Duodenal mucosa (tissue), 2 donors: ENCODE data around the gene FOXE3.

Source experiments
- H3K27ac ChIP-seq: one replicate; pipeline ENCODE4 v1.7.0; 2013; ENCODE audit warnings: low read depth, low read length
- H3K27me3 ChIP-seq, 2 donors: one replicate each; pipeline ENCODE4 v1.7.0; 2013; ENCODE audit warnings: low read length in 2 of 2, control low read depth in 1 of 2; ENCODE audit not compliant: insufficient read depth in 2 of 2, control insufficient read depth in 1 of 2
- H3K36me3 ChIP-seq, 2 donors: one replicate each; pipeline ENCODE4 v1.7.0; 2013; ENCODE audit warnings: low read length in 2 of 2, control low read depth in 1 of 2; ENCODE audit not compliant: insufficient read depth in 2 of 2, control insufficient read depth in 1 of 2
- H3K4me1 ChIP-seq, 2 donors: one replicate each; pipeline ENCODE4 v1.7.0; 2013; ENCODE audit warnings: low read length in 2 of 2, control low read depth in 1 of 2; ENCODE audit not compliant: insufficient read depth in 2 of 2, control insufficient read depth in 1 of 2
- H3K4me3 ChIP-seq, 2 donors: one replicate each; pipeline ENCODE4 v1.7.0; 2013; ENCODE audit warnings: low read length in 2 of 2, low read depth in 1 of 2
- H3K9ac ChIP-seq, 2 donors: one replicate each; pipeline ENCODE4 v1.7.0; 2013; ENCODE audit warnings: low read length in 2 of 2, low read depth in 1 of 2
- H3K9me3 ChIP-seq, 2 donors: one replicate each; pipeline ENCODE4 v1.7.0; 2013; ENCODE audit warnings: low read length in 2 of 2, control low read depth in 1 of 2; ENCODE audit not compliant: control insufficient read depth in 1 of 2

The FOXE3 gene

GRCh38 chr1:47402591-47402990, 13.5 kb upstream of the FOXE3 start:
- peaks cover 0 to 3% of the 10 kb centered on the region in 2 donors for H3K27me3 ChIP-seq
- H3K36me3 ChIP-seq = no peaks in the 10 kb centered on the region
- no peak overlapping the region for H3K9ac ChIP-seq
- no peaks in the 10 kb centered on the region for H3K9me3 ChIP-seq
- H3K4me1 ChIP-seq = peaks cover 8 to 11% of the 10 kb centered on the region in 2 donors
- no peak overlapping the region for H3K27ac ChIP-seq
- no peak overlapping the region for H3K4me3 ChIP-seq

DNA sequence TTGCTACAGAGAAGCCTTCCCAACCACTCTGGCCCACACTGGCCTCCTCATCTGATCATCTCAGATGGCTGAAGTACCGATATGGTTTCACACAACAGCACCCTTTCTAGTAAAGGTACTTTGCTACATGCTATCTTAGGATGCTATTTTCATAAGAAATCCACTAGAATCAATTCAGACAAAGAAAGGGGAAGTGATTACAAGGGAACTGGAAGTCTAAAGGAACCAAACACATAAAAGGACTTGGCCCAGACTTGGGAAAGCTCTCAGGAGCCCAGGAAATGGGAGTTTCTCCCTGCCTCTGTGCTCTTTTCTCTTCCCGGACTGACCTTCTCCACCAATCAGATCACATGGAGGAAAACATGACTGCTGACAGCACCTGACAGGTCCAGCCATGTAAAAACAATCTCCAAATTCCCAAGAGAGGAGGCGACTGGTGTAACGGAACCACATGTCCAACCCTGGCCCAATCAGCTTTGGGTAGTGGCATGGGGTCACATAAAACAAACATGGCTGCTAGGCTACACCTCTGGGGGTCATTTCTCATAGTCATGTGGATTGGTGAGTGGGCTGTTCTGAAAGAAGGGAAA, 12.7 kb upstream of the FOXE3 start:
- Histone ChIP-seq H3K27ac (no peak overlapping the region), H3K9me3 (no peaks in the 10 kb centered on the region), H3K9ac (no peak overlapping the region), H3K4me3 (no peak overlapping the region), H3K36me3 (no peaks in the 10 kb centered on the region), H3K27me3 (peaks cover 0 to 3% of the 10 kb centered on the region in 2 donors), H3K4me1 (peaks cover 8 to 11% of the 10 kb centered on the region in 2 donors)

- Histone ChIP-seq H3K27ac (no peak overlapping the region), H3K36me3 (no peaks in the 10 kb centered on the region), H3K4me1 (peaks cover 8 to 11% of the 10 kb centered on the region in 2 donors), H3K27me3 (peaks cover 0 to 3% of the 10 kb centered on the region in 2 donors), H3K9me3 (no peaks in the 10 kb centered on the region), H3K4me3 (no peak overlapping the region), H3K9ac (no peak overlapping the region)
Measured at GRCh38 chr1:47405697-47406096, 10.4 kb upstream of the FOXE3 start.

- Histone ChIP-seq H3K36me3 (no peaks in the 10 kb centered on the region), H3K27me3 (peaks cover 3% of the 10 kb centered on the region in 2 donors), H3K27ac (no peak overlapping the region), H3K4me1 (peaks cover 0 to 3% of the 10 kb centered on the region in 2 donors), H3K4me3 (no peak overlapping the region), H3K9me3 (no peaks in the 10 kb centered on the region), H3K9ac (no peak overlapping the region)
Measured at GRCh38 chr1:47406966-47407365, 9.1 kb upstream of the FOXE3 start.

- H3K9me3 ChIP-seq = no peaks in the 10 kb centered on the region
- no peaks in the 10 kb centered on the region for H3K36me3 ChIP-seq
- no peak overlapping the region for H3K27ac ChIP-seq
- no peak overlapping the region for H3K4me3 ChIP-seq
- H3K27me3 ChIP-seq = peaks cover 3% of the 10 kb centered on the region in 2 donors
- H3K4me1 ChIP-seq = no peaks in the 10 kb centered on the region
- H3K9ac ChIP-seq = no peak overlapping the region
Measured at GRCh38 chr1:47407481-47407880, 8.6 kb upstream of the FOXE3 start.

- no peak overlapping the region for H3K9ac ChIP-seq
- H3K27ac ChIP-seq = no peak overlapping the region
- no peaks in the 10 kb centered on the region for H3K4me1 ChIP-seq
- H3K9me3 ChIP-seq = no peaks in the 10 kb centered on the region
- H3K36me3 ChIP-seq = no peaks in the 10 kb centered on the region
- peaks cover 3 to 11% of the 10 kb centered on the region in 2 donors for H3K27me3 ChIP-seq
- no peak overlapping the region for H3K4me3 ChIP-seq
Measured at GRCh38 chr1:47409311-47410067, 6.6 kb upstream of the FOXE3 start.

GRCh38 chr1:47410068-47410455, 6.0 kb upstream of the FOXE3 start:
- no peaks in the 10 kb centered on the region for H3K9me3 ChIP-seq
- no peak overlapping the region for H3K27ac ChIP-seq
- H3K36me3 ChIP-seq = no peaks in the 10 kb centered on the region

GRCh38 chr1:47411436-47411835, 4.6 kb upstream of the FOXE3 start:
- Histone ChIP-seq H3K36me3 (no peaks in the 10 kb centered on the region), H3K27ac (no peak overlapping the region), H3K4me3 (no peak overlapping the region), H3K9ac (no peak overlapping the region), H3K4me1 (no peaks in the 10 kb centered on the region), H3K9me3 (no peaks in the 10 kb centered on the region), H3K27me3 (peaks cover 17 to 23% of the 10 kb centered on the region in 2 donors)

More at GRCh38 chr1:47410068-47410455, 6.0 kb upstream of the FOXE3 start:
- Histone ChIP-seq H3K4me3 (no peak overlapping the region), H3K4me1 (no peaks in the 10 kb centered on the region), H3K27me3 (peaks cover 7 to 16% of the 10 kb centered on the region in 2 donors), H3K9ac (no peak overlapping the region)

DNA sequence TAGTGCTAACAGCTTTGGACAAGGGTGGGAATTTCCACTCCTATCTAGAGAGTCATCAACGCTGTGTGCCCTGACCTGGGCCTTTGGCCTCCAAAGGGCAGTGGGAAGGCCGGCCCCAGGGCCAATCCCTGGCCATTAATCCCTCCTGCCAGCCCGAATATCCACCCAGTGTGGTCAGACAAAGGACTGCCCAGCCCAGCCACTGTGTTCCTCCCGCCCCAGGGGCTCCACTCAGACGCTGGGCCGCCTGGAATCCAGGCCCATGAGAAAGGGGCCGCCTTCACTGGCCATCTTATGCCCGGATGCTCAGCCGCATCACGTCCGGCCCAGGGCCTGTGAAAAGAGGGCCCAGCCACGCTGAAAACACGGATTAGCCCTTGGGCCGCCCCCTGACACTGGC, 3.6 kb upstream of the FOXE3 start:
- H3K27ac ChIP-seq = no peak overlapping the region
- no peaks in the 10 kb centered on the region for H3K9me3 ChIP-seq
- H3K9ac ChIP-seq = no peak overlapping the region
- no peaks in the 10 kb centered on the region for H3K36me3 ChIP-seq
- no peaks in the 10 kb centered on the region for H3K4me1 ChIP-seq
- H3K27me3 ChIP-seq = peaks cover 20 to 26% of the 10 kb centered on the region in 2 donors
- no peak overlapping the region for H3K4me3 ChIP-seq

GRCh38 chr1:47416319-47417169, 459 bp downstream of the FOXE3 start:
- Histone ChIP-seq H3K9me3 (no peaks in the 10 kb centered on the region), H3K27me3 (peaks cover 30 to 47% of the 10 kb centered on the region in 2 donors), H3K4me1 (no peaks in the 10 kb centered on the region), H3K27ac (no peak overlapping the region), H3K9ac (no peak overlapping the region), H3K36me3 (no peaks in the 10 kb centered on the region), H3K4me3 (no peak overlapping the region)
